Measurements from ENCODE around the gene SLC25A3. TPM values are rescaled to one million over a fixed set of nuclear protein-coding genes. Genes with fewer than 3 reads are reported as not detected.

The SLC25A3 gene
- total RNA-seq, 1 donor from 2014 or later = 956 TPM

GRCh38 chr12:98601924-98602323, 8.4 kb downstream of the SLC25A3 start:
- peaks cover 31% of the 10 kb centered on the region for H3K36me3 ChIP-seq
- H3K27me3 ChIP-seq = no peaks in the 10 kb centered on the region
- H3K27ac Mint-ChIP-seq = no peak overlapping the region
- no peaks in the 10 kb centered on the region for H3K4me1 ChIP-seq
- no peak for DNase-seq (ENCODE audit: low spot score)
- H3F3A ChIP-seq (ENCODE audit: low read depth) = peaks cover 70% of the 10 kb centered on the region
- H3K4me3 Mint-ChIP-seq = no peak overlapping the region
- TF ChIP-seq EZH2phosphoT487 (IDR thresholded peaks at IDR 0.05) (no peak), CTCF (IDR thresholded peaks at IDR 0.05) (no peak), EZH2 (IDR thresholded peaks at IDR 0.05) (no peak)
- H3K36me3 Mint-ChIP-seq = peaks cover 39% of the 10 kb centered on the region
- H3K9ac ChIP-seq = no peak overlapping the region
- no peaks in the 10 kb centered on the region for H3K27me3 Mint-ChIP-seq (ENCODE audit: insufficient read depth, low read depth)
- H3K9me3 ChIP-seq (ENCODE audit: low read depth) = no peaks in the 10 kb centered on the region
- no peaks in the 10 kb centered on the region for H3K4me1 Mint-ChIP-seq
- H3K4me2 ChIP-seq = no peak overlapping the region
- H3K4me3 ChIP-seq = no peak overlapping the region
- H2AFZ ChIP-seq (replicated peaks) = no peak overlapping the region
- H4K20me1 ChIP-seq (ENCODE audit: low read depth) = peaks cover 11% of the 10 kb centered on the region
- H3K79me2 ChIP-seq (ENCODE audit: low read depth) = peaks cover 30% of the 10 kb centered on the region
- no peak overlapping the region for H3K27ac ChIP-seq
- no peaks in the 10 kb centered on the region for H3K9me3 Mint-ChIP-seq

- no peak for DNase-seq (ENCODE audit: low spot score)
- Mint-ChIP-seq H3K4me3 (no peak overlapping the region), H3K4me1 (no peaks in the 10 kb centered on the region), H3K36me3 (peaks cover 16% of the 10 kb centered on the region), H3K9me3 (no peaks in the 10 kb centered on the region), H3K27me3 (ENCODE audit: insufficient read depth, low read depth) (peaks cover 6% of the 10 kb centered on the region), H3K27ac (no peak overlapping the region)
- TF ChIP-seq EZH2 (IDR thresholded peaks at IDR 0.05) = no peak
- no peak for TF ChIP-seq EZH2phosphoT487 (IDR thresholded peaks at IDR 0.05)
- TF ChIP-seq CTCF (IDR thresholded peaks at IDR 0.05) = no peak
- Histone ChIP-seq H2AFZ (replicated peaks) (no peak overlapping the region), H3K27me3 (no peaks in the 10 kb centered on the region), H4K20me1 (ENCODE audit: low read depth) (no peaks in the 10 kb centered on the region), H3K4me2 (no peak overlapping the region), H3K27ac (no peak overlapping the region), H3K4me3 (no peak overlapping the region), H3F3A (ENCODE audit: low read depth) (peaks cover 33% of the 10 kb centered on the region), H3K9ac (no peak overlapping the region), H3K4me1 (no peaks in the 10 kb centered on the region), H3K36me3 (peaks cover 5% of the 10 kb centered on the region), H3K9me3 (ENCODE audit: low read depth) (no peaks in the 10 kb centered on the region), H3K79me2 (ENCODE audit: low read depth) (no peaks in the 10 kb centered on the region)
Observed at GRCh38 chr12:98606359-98606988, 13.0 kb downstream of the SLC25A3 start.

DNA sequence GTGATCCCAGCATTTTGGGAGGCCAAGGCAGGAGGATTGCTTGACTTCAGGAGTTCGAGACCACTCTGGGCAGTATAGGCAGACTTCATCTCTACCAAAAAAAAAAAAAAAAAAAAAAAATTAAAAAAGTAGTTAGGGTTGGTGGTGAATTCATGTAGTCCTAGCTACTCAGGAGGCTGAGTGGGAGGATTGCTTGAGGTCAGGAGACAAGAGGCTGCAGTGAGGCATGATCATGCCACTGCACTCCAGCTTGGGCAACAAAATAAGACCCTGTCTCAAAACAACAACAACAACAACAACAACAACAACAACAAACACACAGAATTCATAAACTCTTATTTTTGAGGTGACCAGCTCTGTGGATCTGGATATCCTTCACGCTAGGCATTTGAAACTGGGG, 17.1 kb downstream of the SLC25A3 start:
- no peak overlapping the region for H3K27ac ChIP-seq
- H3K27me3 ChIP-seq = no peaks in the 10 kb centered on the region
- Mint-ChIP-seq H3K27ac (no peak overlapping the region), H3K36me3 (peaks cover 6% of the 10 kb centered on the region), H3K4me3 (no peak overlapping the region), H3K9me3 (no peaks in the 10 kb centered on the region), H3K4me1 (no peaks in the 10 kb centered on the region), H3K27me3 (ENCODE audit: insufficient read depth, low read depth) (peaks cover 6% of the 10 kb centered on the region)
- H3K9me3 ChIP-seq (ENCODE audit: low read depth) = no peaks in the 10 kb centered on the region
- no peak overlapping the region for H3K9ac ChIP-seq
- H3K79me2 ChIP-seq (ENCODE audit: low read depth) = no peaks in the 10 kb centered on the region
- no peaks in the 10 kb centered on the region for H3K36me3 ChIP-seq
- no peak for TF ChIP-seq EZH2 (IDR thresholded peaks at IDR 0.05)
- no peak for TF ChIP-seq CTCF (IDR thresholded peaks at IDR 0.05)
- no peak for TF ChIP-seq EZH2phosphoT487 (IDR thresholded peaks at IDR 0.05)
- no peak overlapping the region for H3K4me3 ChIP-seq
- H4K20me1 ChIP-seq (ENCODE audit: low read depth) = no peaks in the 10 kb centered on the region
- no peaks in the 10 kb centered on the region for H3K4me1 ChIP-seq
- H2AFZ ChIP-seq (replicated peaks) = no peak overlapping the region
- no peak for DNase-seq (ENCODE audit: low spot score)
- no peak overlapping the region for H3K4me2 ChIP-seq
- H3F3A ChIP-seq (ENCODE audit: low read depth) = peaks cover 3% of the 10 kb centered on the region
